ENCODE measurements around the gene MAP3K12. TPM values are rescaled to one million over a fixed set of nuclear protein-coding genes. Genes with fewer than 3 reads are reported as not detected.

The MAP3K12 gene
- total and polyA plus RNA-seq, 10 of the 15 experiments (the other 5 are each of a cell fraction or from before 2014, with no cell fraction given): 0.45 to 14.9 (median 6.9) TPM

DNA sequence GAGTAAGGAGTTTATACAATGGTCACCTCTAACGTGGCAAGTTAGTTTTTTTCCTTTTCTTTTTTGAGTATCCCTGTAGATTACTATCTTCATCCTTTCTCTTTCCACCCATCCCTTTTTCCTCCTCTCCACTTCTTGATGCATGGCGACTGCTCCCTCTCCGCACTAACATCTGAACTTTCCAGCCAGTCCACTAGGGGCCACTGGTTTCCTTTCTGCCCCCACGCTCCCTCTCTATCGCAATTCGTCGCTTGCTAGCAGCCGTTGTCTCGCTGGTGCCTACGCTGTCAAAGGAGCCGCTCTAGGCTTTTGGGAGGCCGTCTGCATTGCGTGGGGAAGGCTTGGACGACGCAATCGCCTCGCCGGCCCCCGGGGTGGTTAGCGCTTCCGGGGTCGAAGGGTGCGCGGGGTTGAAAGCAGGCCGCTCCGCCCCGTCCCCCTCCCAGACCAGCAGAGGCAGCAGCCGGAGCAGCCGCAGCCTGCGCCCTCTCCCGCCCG is 47.5 kb downstream of the MAP3K12 start, which contains the start of gene PCBP2 (continued):
- TF ChIP-seq SMC3 (IDR thresholded peaks at IDR 0.05; ENCODE audit: borderline replicate concordance, low read length): peak; percentile 11; the same call in 1 of the 2 replicates
- TF ChIP-seq SMAD1 (IDR thresholded peaks at IDR 0.05; ENCODE audit: low read depth, partially characterized antibody): peak; percentile 40
- TF ChIP-seq EED (IDR thresholded peaks at IDR 0.05; ENCODE audit: low read depth): no peak
- TF ChIP-seq CHD2 (IDR thresholded peaks at IDR 0.05; ENCODE audit: borderline replicate concordance, low read depth, low read length): peak; percentile 67
- peak; percentile 13 for TF ChIP-seq CUX1 (IDR thresholded peaks at IDR 0.05; ENCODE audit: insufficient replicate concordance, low read depth, low read length)
- no peak; the same call in 1 of the 2 replicates for TF ChIP-seq ZNF384 (IDR thresholded peaks at IDR 0.05; ENCODE audit: borderline replicate concordance, low read depth, low read length)
- TF ChIP-seq YBX1 (IDR thresholded peaks at IDR 0.05): peak; percentile 67; the same call in 1 of the 2 replicates
- TF ChIP-seq RELB (IDR thresholded peaks at IDR 0.05; ENCODE audit: low read depth): peak; percentile 73; the same call in 1 of the 2 replicates
- TF ChIP-seq IRF5 (IDR thresholded peaks at IDR 0.05; ENCODE audit: borderline replicate concordance): no peak
- no peak for TF ChIP-seq ZZZ3 (IDR thresholded peaks at IDR 0.05; ENCODE audit: control insufficient read depth, insufficient read length, low read depth)
- TF ChIP-seq NR2C2 (IDR thresholded peaks at IDR 0.05; ENCODE audit: borderline replicate concordance, control insufficient read depth, insufficient read length, low read depth): peak; percentile 80
- TF ChIP-seq BCLAF1 (IDR thresholded peaks at IDR 0.05): no peak
- peak; percentile 75 for TF ChIP-seq TBL1XR1 (IDR thresholded peaks at IDR 0.05; ENCODE audit: low read depth, low read length)
- TF ChIP-seq USF2 (IDR thresholded peaks at IDR 0.05; ENCODE audit: borderline replicate concordance, low read depth, low read length): no peak
- no peak for TF ChIP-seq KAT2A (conservative IDR thresholded peaks at IDR 0.05; ENCODE audit: control insufficient read depth, low read depth, low read length)
